Measurements from ENCODE around the gene UBA6. TPM values are rescaled to one million over a fixed set of nuclear protein-coding genes. Genes with fewer than 3 reads are reported as not detected.

The UBA6 gene
- total RNA-seq, 1 donor, result 138 TPM

DNA sequence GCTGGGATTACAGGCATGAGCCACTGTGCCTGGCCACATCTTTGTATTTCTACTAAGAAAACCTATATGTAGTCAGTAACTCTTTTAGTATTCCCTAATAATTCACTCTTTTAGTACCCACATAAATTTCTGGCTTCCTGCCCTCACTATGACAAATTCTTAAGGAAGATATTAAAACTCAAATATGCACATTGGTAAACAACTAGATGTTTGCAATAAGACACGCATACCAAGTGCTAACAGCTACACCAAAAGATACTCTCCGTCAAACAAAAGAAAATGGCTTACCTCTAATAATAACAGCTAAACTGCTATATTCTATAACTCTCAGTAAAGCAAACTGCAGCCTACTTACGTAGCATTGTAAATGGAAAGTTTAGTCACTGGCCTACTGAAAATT, 6.3 kb downstream of the UBA6 start:
- H3K4me3 ChIP-seq (ENCODE audit: low read depth, low read length), result no peak overlapping the region
- TF ChIP-seq CTCF (IDR thresholded peaks at IDR 0.05; ENCODE audit: insufficient read depth, low read length), result no peak
- no peak for DNase-seq (ENCODE audit: low read depth)

GRCh38 chr4:67691328-67691727, 9.6 kb downstream of the UBA6 start:
- no peak for TF ChIP-seq CTCF (IDR thresholded peaks at IDR 0.05; ENCODE audit: insufficient read depth, low read length)
- no peak for DNase-seq (ENCODE audit: low read depth)
- no peak overlapping the region for H3K4me3 ChIP-seq (ENCODE audit: low read depth, low read length)

GRCh38 chr4:67687636-67688035, 13.3 kb downstream of the UBA6 start:
- no peak overlapping the region for H3K4me3 ChIP-seq (ENCODE audit: low read depth, low read length)
- DNase-seq (ENCODE audit: low read depth), result peak; percentile 35

GRCh38 chr4:67685532-67685859, 15.5 kb downstream of the UBA6 start:
- H3K4me3 ChIP-seq (ENCODE audit: low read depth, low read length), result no peak overlapping the region
- no peak for TF ChIP-seq CTCF (IDR thresholded peaks at IDR 0.05; ENCODE audit: insufficient read depth, low read length)
- no peak for DNase-seq (ENCODE audit: low read depth)

More at GRCh38 chr4:67687636-67688035, 13.3 kb downstream of the UBA6 start:
- no peak for TF ChIP-seq CTCF (IDR thresholded peaks at IDR 0.05; ENCODE audit: insufficient read depth, low read length)

GRCh38 chr4:67684839-67685531, 16.0 kb downstream of the UBA6 start:
- DNase-seq (ENCODE audit: low read depth), result peak; percentile 14

GRCh38 chr4:67682266-67682665, 18.7 kb downstream of the UBA6 start:
- no peak for TF ChIP-seq CTCF (IDR thresholded peaks at IDR 0.05; ENCODE audit: insufficient read depth, low read length)
- H3K4me3 ChIP-seq (ENCODE audit: low read depth, low read length), result no peak overlapping the region
- no peak for DNase-seq (ENCODE audit: low read depth)

More at GRCh38 chr4:67684839-67685531, 16.0 kb downstream of the UBA6 start:
- no peak for TF ChIP-seq CTCF (IDR thresholded peaks at IDR 0.05; ENCODE audit: insufficient read depth, low read length)
- no peak overlapping the region for H3K4me3 ChIP-seq (ENCODE audit: low read depth, low read length)

All from fibroblast of the aortic adventitia (primary cell).